GM18868 (cell line): Measurements from ENCODE around the gene NLGN1.

Experiments used
- ATAC-seq: cut with Tn5 transposase; IDR thresholded peaks from one replicate; pipeline ENCODE4 v1.9.1; 2021; ENCODE audit warnings: mild to moderate bottlenecking, moderate library complexity; ENCODE audit not compliant: unreplicated experiment

NLGN1 gene

DNA sequence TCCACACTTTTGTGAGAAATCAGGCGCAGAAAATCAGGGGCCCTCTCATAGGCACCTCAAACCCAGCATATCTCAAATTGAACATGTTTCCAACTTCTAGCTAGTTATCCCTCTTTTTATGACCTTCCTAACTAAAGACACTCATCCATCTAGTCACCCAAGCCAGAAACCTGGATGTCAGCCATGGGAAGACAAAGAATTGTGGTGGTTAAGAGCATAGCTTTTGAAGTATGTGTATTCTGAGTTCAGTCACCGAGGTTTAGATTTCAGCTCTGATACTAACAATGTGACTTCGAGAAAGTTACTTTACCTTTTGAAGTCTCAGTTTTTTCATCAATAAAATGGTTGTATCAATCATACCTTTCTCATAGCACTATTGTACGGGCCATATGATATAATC, 495.5 kb downstream of the NLGN1 start:
- ATAC-seq: no peak

- ATAC-seq: no peak
Observed at GRCh38 chr3:173893835-173894234, 496.3 kb downstream of the NLGN1 start.

- ATAC-seq: no peak
Observed at GRCh38 chr3:173897631-173898030, 500.1 kb downstream of the NLGN1 start.

GRCh38 chr3:173901649-173902048, 504.1 kb downstream of the NLGN1 start:
- no peak for ATAC-seq

- no peak for ATAC-seq
Observed at GRCh38 chr3:173902401-173902800, 504.9 kb downstream of the NLGN1 start.

DNA sequence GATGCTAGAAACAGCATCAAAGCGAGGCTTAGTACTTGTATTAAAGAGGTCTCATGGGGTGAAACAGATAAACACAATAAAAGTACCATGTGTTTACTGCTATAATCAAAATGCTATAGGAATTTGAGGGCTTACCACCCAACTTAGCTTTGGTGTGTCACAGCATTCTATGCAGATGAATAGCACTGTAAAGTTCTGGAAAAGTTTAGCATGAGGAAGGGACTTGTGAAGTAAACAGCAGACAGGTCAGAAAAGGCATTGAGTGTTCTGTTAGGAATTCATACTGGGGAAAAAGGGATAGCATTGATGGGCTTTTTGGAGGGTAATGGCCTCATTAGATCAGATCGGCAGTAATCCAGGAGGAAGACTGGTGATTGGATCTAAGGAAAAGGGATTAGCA, 505.3 kb downstream of the NLGN1 start:
- no peak for ATAC-seq

GRCh38 chr3:173905381-173905780, 507.8 kb downstream of the NLGN1 start:
- ATAC-seq: no peak

DNA sequence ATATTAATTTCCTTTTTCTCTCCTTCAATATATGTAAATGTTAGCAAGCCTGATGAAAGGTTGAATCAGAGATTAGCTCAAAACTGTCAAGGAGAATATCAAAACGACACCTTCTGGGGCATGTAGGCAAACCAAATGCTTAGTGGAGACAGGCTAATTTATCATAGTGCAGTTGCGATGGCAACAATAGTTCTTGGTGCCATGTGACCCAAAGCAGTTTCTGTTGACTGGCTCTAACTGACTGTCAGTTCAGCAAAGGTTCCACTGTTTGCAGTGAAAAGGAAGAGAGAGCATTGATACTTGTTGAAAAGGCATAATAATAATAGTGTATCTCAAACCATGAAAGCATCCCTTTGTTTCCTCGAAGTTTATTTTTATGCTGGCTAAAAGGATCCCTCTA, 513.9 kb downstream of the NLGN1 start:
- no peak for ATAC-seq

- no peak for ATAC-seq
Observed at GRCh38 chr3:173912126-173912525, 514.6 kb downstream of the NLGN1 start.

GRCh38 chr3:173913397-173913796, 515.9 kb downstream of the NLGN1 start:
- no peak for ATAC-seq

GRCh38 chr3:173913974-173914421, 516.5 kb downstream of the NLGN1 start:
- ATAC-seq: no peak

DNA sequence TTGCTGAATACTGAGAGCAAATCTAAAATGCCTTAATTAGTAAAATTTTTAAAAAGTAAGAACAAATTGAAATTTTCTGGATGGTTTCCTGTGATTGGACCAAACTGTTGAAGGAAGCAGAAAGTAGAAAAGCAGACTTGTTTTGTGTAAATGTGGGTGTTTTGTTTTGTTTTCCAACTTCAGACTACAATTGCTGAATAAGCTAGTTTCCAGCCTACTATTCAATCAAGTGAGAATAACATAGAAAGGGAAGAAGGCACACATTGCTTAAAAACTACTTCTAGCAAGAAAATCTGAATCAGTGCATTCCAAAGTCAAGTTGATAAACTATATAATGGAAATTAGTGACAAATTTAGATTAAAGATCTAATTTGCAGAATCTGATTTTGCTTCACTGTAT, 519.3 kb downstream of the NLGN1 start:
- no peak for ATAC-seq

DNA sequence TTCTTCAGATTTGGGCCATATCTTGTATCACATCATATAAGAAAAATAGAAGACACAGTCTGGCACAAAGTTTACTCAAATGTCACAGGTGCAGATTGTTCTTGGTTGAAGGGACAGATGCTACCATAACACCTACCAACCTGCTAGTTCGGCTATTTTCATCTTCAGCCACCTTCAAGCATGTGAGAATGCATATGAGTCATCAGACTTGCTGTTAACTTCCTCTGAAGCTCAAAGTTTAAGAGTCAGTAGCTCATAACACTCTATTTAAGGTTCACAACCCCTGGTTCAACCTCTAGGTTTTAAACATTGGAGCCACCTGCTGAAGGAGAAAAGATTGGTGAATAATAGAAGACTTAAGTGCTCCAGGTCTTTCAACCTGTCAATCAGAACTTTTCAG, 522.8 kb downstream of the NLGN1 start:
- ATAC-seq: peak; percentile 98

DNA sequence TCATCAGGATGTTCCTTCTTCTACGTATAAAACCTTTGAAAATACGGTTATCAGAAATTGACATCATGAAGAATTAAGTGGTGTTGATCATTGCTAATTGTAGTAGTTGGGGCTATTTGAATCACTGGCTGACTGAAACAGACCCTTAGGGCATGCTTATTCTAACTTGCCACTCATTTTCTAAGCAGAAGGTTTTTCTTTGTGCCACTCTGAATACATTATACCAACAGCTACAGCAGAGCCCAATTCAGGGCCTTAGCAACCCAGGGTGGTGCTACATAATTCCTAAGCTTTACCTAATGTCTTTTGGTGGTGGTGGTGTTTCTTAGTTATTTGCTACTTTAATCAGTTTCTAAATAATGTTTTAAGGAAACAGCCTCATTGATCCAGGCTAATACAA, 524.2 kb downstream of the NLGN1 start:
- ATAC-seq: no peak

GRCh38 chr3:173923204-173923603, 525.7 kb downstream of the NLGN1 start:
- ATAC-seq: no peak

GRCh38 chr3:173930251-173930650, 532.7 kb downstream of the NLGN1 start:
- ATAC-seq: no peak

GRCh38 chr3:173932624-173933023, 535.1 kb downstream of the NLGN1 start:
- peak; percentile 93 for ATAC-seq

DNA sequence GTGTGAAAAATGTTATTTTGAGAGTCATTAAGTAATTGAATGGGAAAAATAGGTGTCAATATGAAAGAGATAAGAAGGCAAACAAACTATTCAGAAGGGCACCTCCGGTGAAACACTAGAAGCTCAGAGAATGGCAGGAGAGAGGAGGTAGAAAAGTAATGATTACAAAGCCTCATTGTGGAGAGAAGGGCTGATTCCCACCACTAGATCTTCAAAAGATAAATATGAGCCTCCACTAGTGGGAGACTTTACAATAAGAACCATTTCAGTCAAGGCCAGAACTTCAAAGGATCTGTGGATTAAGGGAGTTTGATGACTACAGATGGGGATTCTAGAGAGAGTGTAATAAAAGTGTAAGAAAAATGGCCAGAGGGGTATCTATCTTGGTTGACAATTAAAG, 535.6 kb downstream of the NLGN1 start:
- ATAC-seq: no peak

DNA sequence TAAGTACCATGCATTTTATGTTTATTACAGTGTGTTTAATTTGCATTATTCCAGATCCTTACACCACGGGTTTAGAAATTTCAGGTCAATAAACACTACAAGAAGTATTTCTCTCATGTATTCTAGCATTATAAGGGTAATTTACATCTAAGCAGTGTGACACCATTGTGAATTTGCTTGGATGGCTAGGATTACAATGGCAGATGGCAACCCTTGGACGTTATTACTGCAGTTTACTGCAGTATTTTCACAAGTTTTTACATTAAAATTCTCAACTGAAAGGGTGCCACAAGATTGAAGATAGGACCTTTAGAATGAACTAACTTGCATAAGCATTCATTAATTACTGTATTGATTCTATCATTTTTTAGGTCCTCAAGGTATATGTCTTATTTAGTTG, 538.8 kb downstream of the NLGN1 start:
- no peak for ATAC-seq

- ATAC-seq: peak; percentile 47
Observed at GRCh38 chr3:173938159-173938558, 540.6 kb downstream of the NLGN1 start.

- peak; percentile 11 for ATAC-seq
Observed at GRCh38 chr3:173938616-173939015, 541.1 kb downstream of the NLGN1 start.

DNA sequence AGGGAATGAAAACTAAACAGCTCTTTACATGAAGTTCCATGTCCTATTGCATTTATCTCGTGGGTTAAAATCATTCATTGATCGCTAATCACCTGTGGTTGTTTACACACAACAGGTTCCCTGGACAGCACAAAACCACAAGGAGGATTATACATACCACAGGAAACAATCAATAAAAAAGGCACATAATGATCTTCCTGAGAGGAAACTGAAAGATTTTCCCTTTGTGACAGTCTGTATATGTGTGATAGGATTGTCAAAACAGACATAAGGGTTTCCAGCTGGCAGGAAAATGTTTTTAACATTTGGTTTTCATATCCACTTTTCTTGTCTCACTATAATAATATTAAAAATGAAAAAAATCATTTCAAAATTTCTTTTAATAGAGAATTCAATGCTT, 541.8 kb downstream of the NLGN1 start:
- no peak for ATAC-seq

GRCh38 chr3:173943264-173943663, 545.7 kb downstream of the NLGN1 start:
- peak; percentile 78 for ATAC-seq

DNA sequence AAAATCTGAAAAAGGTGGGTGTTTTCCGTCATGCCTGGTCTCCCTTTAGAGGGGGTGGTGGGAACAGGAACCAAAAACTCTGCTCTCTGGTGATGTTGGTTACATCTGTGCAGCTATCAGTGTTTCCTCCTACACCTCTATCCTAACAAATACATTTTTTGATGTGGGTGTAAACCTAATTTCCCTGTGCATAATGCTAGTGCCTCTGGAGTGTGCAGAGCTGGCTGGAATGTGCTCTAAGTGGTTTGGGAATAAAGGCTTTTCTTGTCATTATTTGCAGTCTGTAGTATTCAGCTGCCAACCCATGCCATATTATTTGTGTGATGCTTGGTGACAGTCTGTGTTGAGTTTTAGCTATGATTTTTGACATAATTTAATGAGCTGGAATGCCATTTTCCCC, 547.6 kb downstream of the NLGN1 start:
- ATAC-seq: no peak
